Uterus (tissue), 4 donors: ENCODE measurements around the gene SDE2. TPM values are rescaled to one million over a fixed set of nuclear protein-coding genes. Genes with fewer than 3 reads are reported as not detected.
"Not testable (repeated sequence)": the region's sequence is repeated elsewhere in the genome, so short reads cannot be mapped to it uniquely, and the experiment has no call there.

Experiments used
- DNase-seq, 2 donors: peaks; one replicate each; pipeline ENCODE4 v3.0.0-alpha.2; 2019 to 2020
- H3K27ac ChIP-seq, 2 donors: fragments of 200-600 bp; sonication (generic); 1 replicate in 1 of 2; 2 replicates in 1 of 2; pipeline ENCODE4 v1.5.1; 2016 to 2018
- H3K27me3 ChIP-seq, 2 donors: fragments of 200-600 bp; sonication (generic); one replicate each; pipeline ENCODE4 v1.5.1; 2018 to 2019; ENCODE audit warnings: control low read depth in 1 of 2
- H3K36me3 ChIP-seq, 2 donors: fragments of 200-600 bp; sonication (generic); one replicate each; pipeline ENCODE4 v1.5.1; 2019; ENCODE audit warnings: control low read depth in 1 of 2
- H3K4me1 ChIP-seq, 2 donors: fragments of 200-600 bp; sonication (generic); one replicate each; pipeline ENCODE4 v1.5.1; 2018 to 2019; ENCODE audit warnings: control low read depth in 1 of 2
- H3K4me3 ChIP-seq, 2 donors: fragments of 200-600 bp; sonication (generic); 1 replicate in 1 of 2; 2 replicates in 1 of 2; pipeline ENCODE4 v1.5.1; 2018 to 2019; ENCODE audit warnings: mild to moderate bottlenecking in 1 of 2
- H3K9me3 ChIP-seq, 2 donors: fragments of 200-600 bp; sonication (generic); one replicate each; pipeline ENCODE4 v1.5.1; 2019; ENCODE audit warnings: control low read depth in 1 of 2
- POLR2A ChIP-seq, 2 donors: fragments of 450-650 bp; IDR thresholded peaks; one replicate each; pipeline ENCODE4 v1.6.1; 2016; ENCODE audit warnings: antibody characterized with exemption in 2 of 2, mild to moderate bottlenecking in 1 of 2, moderate library complexity in 1 of 2
- intact Hi-C: fragments of 100-400 bp; cut with DNase I; formaldehyde crosslinking; loops from one replicate; pipeline ENCODE4 v1.15.1; 2023; ENCODE audit warnings: low total_unique reads
- total RNA-seq, 4 donors: library from RNA; depleted of rRNA in 3 of 4; stranded (reverse); fragments of >200 nt in 3 of 4; gene quantifications; one replicate each; pipeline versions ENCODE4 v1.1.0 to v1.2.4, GENCODE V29; 2014 to 2023
- TF ChIP-seq, protein P1 (sequence below), 4 experiments: fragments of 200-600 bp in 2 of 4; fragments of 450-650 bp in 2 of 4; sonication (generic) in 2 of 4; IDR thresholded peaks; one replicate each; pipeline ENCODE4 v1.5.1; 2016 to 2019; ENCODE audit warnings: antibody characterized with exemption in 4 of 4, mild to moderate bottlenecking in 2 of 4, moderate library complexity in 1 of 4
- donor health status: DM: yes; HTN: yes; CAD: no.

The SDE2 gene
- total RNA-seq, 4 donors from 2014 or later = 12.3 to 41.7 (median 17.2) TPM

DNA sequence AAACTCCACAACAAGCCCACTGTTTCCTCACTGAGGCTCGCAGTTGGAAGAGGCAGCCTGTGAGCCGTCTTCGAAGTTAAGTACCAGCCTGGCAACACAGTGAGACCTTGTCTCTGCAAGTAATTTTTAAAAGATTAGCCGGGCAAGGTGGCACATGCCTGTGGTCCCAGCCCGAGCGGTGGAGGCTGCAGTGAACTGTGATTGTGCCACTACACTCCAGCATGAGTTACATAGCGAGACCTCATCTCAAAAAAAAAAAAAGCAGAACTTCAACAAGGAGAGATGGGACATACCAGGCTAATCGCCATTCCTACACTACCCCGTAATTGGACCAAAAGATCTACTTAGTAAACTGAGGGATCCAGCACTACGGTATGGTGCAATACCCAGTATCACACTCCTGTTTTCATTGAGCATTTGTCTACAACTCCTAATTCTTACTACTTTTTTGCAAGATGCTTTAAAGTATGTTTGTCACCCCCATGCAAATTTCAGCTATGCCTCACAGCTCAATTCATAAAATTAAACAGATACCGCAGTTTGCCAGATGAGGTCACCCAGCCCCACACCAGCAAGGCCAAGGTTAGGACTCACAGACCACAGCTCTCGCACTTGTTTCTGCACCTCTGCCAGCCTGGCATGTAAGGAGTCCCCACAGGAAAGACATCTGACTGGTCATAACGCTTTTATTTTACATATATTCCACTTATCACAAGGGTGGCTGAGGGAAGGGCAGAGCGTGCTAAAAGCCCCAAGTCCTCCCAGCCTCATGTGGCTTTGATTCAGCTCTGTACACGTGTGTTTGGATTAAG is 21.0 kb downstream of the SDE2 start:
- Histone ChIP-seq H3K36me3 (no peaks in the 10 kb centered on the region), H3K27ac (no peak overlapping the region), H3K27me3 (no peaks in the 10 kb centered on the region), H3K9me3 (no peaks in the 10 kb centered on the region), H3K4me3 (no peak overlapping the region), H3K4me1 (no peaks in the 10 kb centered on the region)
- DNase-seq = no peak
- intact Hi-C loops = loop anchor here (5.0 to 10.0 kb wide), 2 partner anchors 63 to 501 kb away; no protein-coding TSS in a partner anchor
- TF ChIP-seq, protein P1, sequence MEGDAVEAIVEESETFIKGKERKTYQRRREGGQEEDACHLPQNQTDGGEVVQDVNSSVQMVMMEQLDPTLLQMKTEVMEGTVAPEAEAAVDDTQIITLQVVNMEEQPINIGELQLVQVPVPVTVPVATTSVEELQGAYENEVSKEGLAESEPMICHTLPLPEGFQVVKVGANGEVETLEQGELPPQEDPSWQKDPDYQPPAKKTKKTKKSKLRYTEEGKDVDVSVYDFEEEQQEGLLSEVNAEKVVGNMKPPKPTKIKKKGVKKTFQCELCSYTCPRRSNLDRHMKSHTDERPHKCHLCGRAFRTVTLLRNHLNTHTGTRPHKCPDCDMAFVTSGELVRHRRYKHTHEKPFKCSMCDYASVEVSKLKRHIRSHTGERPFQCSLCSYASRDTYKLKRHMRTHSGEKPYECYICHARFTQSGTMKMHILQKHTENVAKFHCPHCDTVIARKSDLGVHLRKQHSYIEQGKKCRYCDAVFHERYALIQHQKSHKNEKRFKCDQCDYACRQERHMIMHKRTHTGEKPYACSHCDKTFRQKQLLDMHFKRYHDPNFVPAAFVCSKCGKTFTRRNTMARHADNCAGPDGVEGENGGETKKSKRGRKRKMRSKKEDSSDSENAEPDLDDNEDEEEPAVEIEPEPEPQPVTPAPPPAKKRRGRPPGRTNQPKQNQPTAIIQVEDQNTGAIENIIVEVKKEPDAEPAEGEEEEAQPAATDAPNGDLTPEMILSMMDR (IDR thresholded peaks at IDR 0.05) = no peak
- TF ChIP-seq POLR2A (IDR thresholded peaks at IDR 0.05) = no peak

- intact Hi-C loops = loop anchor here (5.0 to 10.0 kb wide), 2 partner anchors 60 to 498 kb away; no protein-coding TSS in a partner anchor
- H3K4me3 ChIP-seq, DNase-seq: not testable (repeated sequence)
Measured at GRCh38 chr1:225975146-225975545, 24.0 kb downstream of the SDE2 start.

DNA sequence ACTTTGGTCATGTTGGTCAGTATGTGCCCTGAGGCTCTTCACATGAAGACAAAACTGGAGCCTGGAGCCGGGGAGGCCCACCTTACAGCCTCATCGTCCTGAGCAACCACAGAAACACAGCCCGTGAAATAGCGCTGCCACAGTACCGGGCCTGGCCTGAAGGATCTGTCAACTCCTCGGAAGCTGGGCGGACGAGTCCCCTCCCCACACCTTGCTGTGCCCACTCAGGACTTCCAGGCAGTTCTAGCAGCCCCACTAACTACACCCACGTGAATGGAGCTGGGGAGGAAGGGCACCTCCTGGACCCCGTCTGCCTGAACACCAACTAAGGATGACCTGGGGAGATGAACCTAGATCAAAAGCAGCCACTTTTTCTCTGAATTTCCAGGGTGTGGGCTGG is 24.7 kb downstream of the SDE2 start:
- Histone ChIP-seq H3K4me1 (no peaks in the 10 kb centered on the region), H3K9me3 (no peaks in the 10 kb centered on the region), H3K27ac (no peak overlapping the region), H3K4me3 (no peak overlapping the region), H3K36me3 (no peaks in the 10 kb centered on the region), H3K27me3 (no peaks in the 10 kb centered on the region)
- TF ChIP-seq, protein P1 (IDR thresholded peaks at IDR 0.05) = no peak
- TF ChIP-seq POLR2A (IDR thresholded peaks at IDR 0.05) = no peak
- no peak for DNase-seq
- intact Hi-C loops = loop anchor here (10.0 kb wide), 1 partner anchor 60 kb away; no protein-coding TSS in a partner anchor

More at GRCh38 chr1:225975146-225975545, 24.0 kb downstream of the SDE2 start:
- H3K9me3 ChIP-seq, H3K27me3 ChIP-seq, H3K27ac ChIP-seq, H3K4me1 ChIP-seq, H3K36me3 ChIP-seq: not testable (repeated sequence)

DNA sequence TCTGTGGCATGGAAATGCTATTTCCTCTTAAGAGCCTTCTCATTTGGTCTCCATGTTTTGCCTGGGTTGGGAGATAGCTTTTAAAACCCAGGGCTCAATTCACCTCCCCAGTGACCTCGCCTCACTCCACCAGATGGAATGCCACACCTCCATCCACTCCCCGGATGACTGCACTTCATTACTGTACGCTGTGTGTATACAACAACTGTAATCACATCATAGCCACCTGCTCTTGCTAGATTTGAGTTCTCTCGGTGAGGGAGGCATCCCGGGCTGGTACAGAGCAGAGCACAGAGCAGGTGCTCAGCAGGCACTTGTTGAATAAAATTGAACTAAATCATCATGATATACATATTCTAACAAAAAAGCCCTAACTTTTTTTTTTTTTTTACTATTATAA is 26.0 kb downstream of the SDE2 start:
- H3K36me3 ChIP-seq = no peaks in the 10 kb centered on the region
- no peak for DNase-seq
- no peak for TF ChIP-seq POLR2A (IDR thresholded peaks at IDR 0.05)
- TF ChIP-seq, protein P1 (IDR thresholded peaks at IDR 0.05) = no peak
- no peak overlapping the region for H3K4me3 ChIP-seq
- no peaks in the 10 kb centered on the region for H3K27me3 ChIP-seq
- intact Hi-C loops = loop anchor here (10.0 kb wide), 1 partner anchor 58 kb away; no protein-coding TSS in a partner anchor
- no peaks in the 10 kb centered on the region for H3K4me1 ChIP-seq
- no peaks in the 10 kb centered on the region for H3K9me3 ChIP-seq
- no peak overlapping the region for H3K27ac ChIP-seq

DNA sequence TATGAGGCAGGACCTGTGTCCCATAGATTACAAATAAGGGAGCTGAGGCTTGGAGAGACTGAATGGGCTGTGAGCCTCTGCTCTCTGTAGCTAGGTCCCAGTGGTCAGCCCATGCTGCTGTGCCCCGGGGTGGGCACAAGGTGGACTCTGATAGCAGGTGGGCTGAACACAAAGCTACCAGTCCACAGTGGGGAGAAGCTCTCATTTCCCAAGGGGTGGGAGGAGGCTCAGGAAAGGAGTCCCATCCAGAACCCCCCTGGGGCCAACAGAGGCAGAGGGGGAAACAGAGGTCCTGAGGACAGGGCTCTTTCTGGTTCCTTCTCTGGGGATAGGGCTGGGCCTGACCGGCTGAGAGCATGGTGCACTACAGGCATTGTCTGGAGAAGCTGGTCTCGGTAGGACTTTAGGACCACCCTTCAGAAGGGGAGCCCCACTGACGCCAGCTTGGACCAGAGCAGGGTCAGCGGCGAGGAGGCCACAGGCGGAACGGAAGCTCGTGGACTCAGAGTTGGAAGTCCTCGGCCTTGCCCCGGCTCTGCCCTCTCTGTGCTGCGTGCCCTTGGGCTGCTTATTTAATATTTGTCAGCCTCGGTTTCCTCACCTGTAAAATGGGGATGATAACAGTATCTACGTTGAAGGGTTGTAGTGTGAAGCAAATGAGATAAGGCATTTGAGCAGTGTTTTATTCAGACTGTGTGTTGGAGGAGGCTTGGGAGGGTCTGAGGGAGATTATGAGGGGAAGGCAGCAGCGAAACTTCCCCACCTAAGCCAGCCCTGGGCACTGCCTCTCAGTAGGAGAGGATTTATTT is 26.6 kb downstream of the SDE2 start:
- H3K9me3 ChIP-seq = no peaks in the 10 kb centered on the region
- no peaks in the 10 kb centered on the region for H3K27me3 ChIP-seq
- H3K4me1 ChIP-seq = no peaks in the 10 kb centered on the region
- no peak for DNase-seq
- intact Hi-C loops = loop anchor here (10.0 kb wide), 1 partner anchor 58 kb away; no protein-coding TSS in a partner anchor
- no peaks in the 10 kb centered on the region for H3K36me3 ChIP-seq
- no peak overlapping the region for H3K27ac ChIP-seq
- H3K4me3 ChIP-seq = no peak overlapping the region
- no peak for TF ChIP-seq POLR2A (IDR thresholded peaks at IDR 0.05)
- TF ChIP-seq, protein P1 (IDR thresholded peaks at IDR 0.05) = no peak

DNA sequence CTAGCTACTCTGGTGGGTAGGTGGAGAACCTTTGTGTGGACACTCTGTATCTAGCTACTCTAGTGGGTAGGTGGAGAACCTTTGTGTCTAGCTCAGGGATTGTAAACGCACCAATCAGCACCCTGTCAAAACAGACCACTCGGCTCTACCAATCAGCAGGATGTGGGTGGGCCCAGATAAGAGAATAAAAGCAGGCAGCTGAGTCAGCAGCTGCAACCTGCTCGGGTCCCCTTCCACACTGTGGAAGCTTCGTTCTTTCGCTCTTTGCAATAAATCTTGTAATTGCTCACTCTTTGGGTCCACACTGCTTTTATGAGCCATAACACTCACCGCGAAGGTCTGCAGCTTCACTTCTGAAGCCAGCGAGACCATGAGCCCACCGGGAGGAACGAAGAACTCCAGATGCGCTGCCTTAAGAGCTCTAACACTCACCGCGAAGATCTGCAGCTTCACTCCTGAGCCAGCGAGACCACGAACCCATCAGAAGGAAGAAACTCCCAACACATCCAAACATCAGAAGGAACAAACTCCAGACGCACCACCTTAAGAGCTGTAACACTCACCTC is 28.5 kb downstream of the SDE2 start:
- H3K4me1 ChIP-seq, H3K4me3 ChIP-seq, H3K9me3 ChIP-seq, H3K27me3 ChIP-seq, H3K27ac ChIP-seq, DNase-seq, H3K36me3 ChIP-seq: not testable (repeated sequence)
- intact Hi-C loops = loop anchor here (10.0 kb wide), 1 partner anchor 56 kb away; no protein-coding TSS in a partner anchor

DNA sequence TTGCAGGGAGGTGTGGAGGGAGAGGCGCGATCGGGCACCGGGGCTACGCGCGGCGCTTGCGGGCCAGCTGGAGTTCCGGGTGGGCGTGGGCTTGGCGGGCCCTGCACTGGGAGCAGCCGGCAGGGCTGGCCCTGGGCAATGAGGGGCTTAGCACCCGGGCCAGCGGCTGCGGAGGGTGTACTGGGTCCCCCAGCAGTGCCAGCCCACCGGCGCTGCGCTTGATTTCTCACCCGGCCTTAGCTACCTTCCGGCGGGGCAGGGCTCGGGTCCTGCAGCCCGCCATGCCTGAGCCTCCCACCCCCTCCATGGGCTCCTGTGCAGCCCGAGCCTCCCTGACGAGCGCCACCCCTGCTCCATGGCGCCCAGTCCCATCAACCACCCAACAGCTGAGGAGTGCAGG is 29.4 kb downstream of the SDE2 start:
- not testable (repeated sequence) for H3K9me3 ChIP-seq, H3K27ac ChIP-seq, H3K4me3 ChIP-seq, H3K27me3 ChIP-seq, H3K36me3 ChIP-seq, H3K4me1 ChIP-seq
- intact Hi-C loops = loop anchor here (10.0 kb wide), 1 partner anchor 55 kb away; no protein-coding TSS in a partner anchor
- DNase-seq = peak in 1 of 2 donors; percentile 6
